HepG2 (cell line): ENCODE results near the gene IFI35.

ENCODE experiments used
- EP300 ChIP-seq, 3 experiments: sonication (generic) in 1 of 3; formaldehyde crosslinking in 1 of 3; IDR thresholded peaks; 2 replicates each; pipeline versions ENCODE4 v1.5.1 to v1.6.1; 2011 to 2020; ENCODE audit warnings: low read depth in 2 of 3, low read length in 2 of 3, borderline replicate concordance in 1 of 3, improper control_type of control experiment in 1 of 3, mild to moderate bottlenecking in 1 of 3, missing genetic modification reagents in 1 of 3, moderate library complexity in 1 of 3
- EZH2 ChIP-seq: conservative IDR thresholded peaks from 2 replicates; pipeline ENCODE4 v1.6.1; 2012; ENCODE audit warnings: mild to moderate bottlenecking, low read depth, low read length, moderate library complexity
- SUZ12 ChIP-seq: fragments of 150-350 bp; IDR thresholded peaks from 2 replicates; pipeline ENCODE4 v1.6.1; 2014; ENCODE audit warnings: low read depth, low read length
- ZFP82 ChIP-seq: sonication (generic); formaldehyde crosslinking; IDR thresholded peaks from 2 replicates; pipeline ENCODE4 v1.5.1; 2020; ENCODE audit warnings: mild to moderate bottlenecking, missing genetic modification reagents, borderline replicate concordance

DNA sequence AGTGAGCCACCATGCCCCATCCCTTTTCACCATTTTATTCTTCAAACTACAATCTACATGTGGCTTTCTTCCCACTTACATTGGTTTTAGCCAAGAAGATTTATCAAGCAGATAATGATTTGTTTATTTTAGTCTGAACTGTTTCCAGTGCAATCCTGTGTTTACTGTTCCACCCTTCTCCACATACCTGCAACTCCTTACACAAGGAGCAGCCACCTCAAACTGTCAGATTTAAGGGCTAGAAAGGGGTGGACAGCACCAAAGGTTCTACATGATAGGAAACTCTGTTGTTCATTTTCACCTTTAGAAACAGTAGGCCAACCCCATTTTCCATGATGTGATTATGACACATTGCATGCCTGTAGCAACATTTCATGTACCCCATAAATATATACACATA lies 24.3 kb upstream of the IFI35 start:
- TF ChIP-seq EP300 (IDR thresholded peaks at IDR 0.05; ENCODE audit: low read depth in 2 of 2, low read length in 2 of 2) = no peak
- TF ChIP-seq EP300 (CRISPR knock-in tag; IDR thresholded peaks at IDR 0.05; ENCODE audit: borderline replicate concordance) = no peak
- no peak for TF ChIP-seq EZH2
- no peak for TF ChIP-seq ZFP82 (CRISPR knock-in tag)
- no peak for TF ChIP-seq SUZ12
